ENCODE measurements around the gene ZNF280A.
A peak's percentile ranks its signal among the peaks of the same experiment; 100 is the strongest.

The ZNF280A gene

GRCh38 chr22:22520020-22520656, at the start of gene ZNF280A:
Gene ZNF280A (minus strand): TSS chr22:22520270. CDS start chr22:22515630, 4,640 bp downstream.
- DNase-seq, result no peak

GRCh38 chr22:22569218-22569617, 49.1 kb upstream of the ZNF280A start:
- no peak for DNase-seq

GRCh38 chr22:22565981-22566380, 45.9 kb upstream of the ZNF280A start:
- no peak for DNase-seq

- DNase-seq, result peak; percentile 49
Measured at GRCh38 chr22:22558972-22559603, 39.0 kb upstream of the ZNF280A start, which contains the start of gene PRAME. Gene PRAME (minus strand): TSS chr22:22559265. CDS start chr22:22556832, 2,433 bp downstream.

- no peak for DNase-seq
Measured at GRCh38 chr22:22558071-22558971, 38.3 kb upstream of the ZNF280A start.

GRCh38 chr22:22556995-22557925, 37.2 kb upstream of the ZNF280A start:
- no peak for DNase-seq

GRCh38 chr22:22556578-22556977, 36.5 kb upstream of the ZNF280A start:
- DNase-seq, result no peak

GRCh38 chr22:22555596-22555995, 35.5 kb upstream of the ZNF280A start:
- DNase-seq, result no peak

- DNase-seq, result no peak
Measured at GRCh38 chr22:22554587-22555284, 34.7 kb upstream of the ZNF280A start.

- no peak for DNase-seq
Measured at GRCh38 chr22:22553735-22554586, 33.9 kb upstream of the ZNF280A start.

GRCh38 chr22:22553141-22553540, 33.1 kb upstream of the ZNF280A start:
- DNase-seq, result no peak

GRCh38 chr22:22552630-22553029, 32.6 kb upstream of the ZNF280A start:
- no peak for DNase-seq

- DNase-seq, result no peak
Measured at GRCh38 chr22:22550789-22551434, 30.8 kb upstream of the ZNF280A start.

- DNase-seq, result no peak
Measured at GRCh38 chr22:22548910-22549309, 28.8 kb upstream of the ZNF280A start.

- DNase-seq, result no peak
Measured at GRCh38 chr22:22548317-22548716, 28.2 kb upstream of the ZNF280A start.

GRCh38 chr22:22547692-22548300, 27.7 kb upstream of the ZNF280A start:
- DNase-seq, result no peak

GRCh38 chr22:22547226-22547625, 27.2 kb upstream of the ZNF280A start:
- no peak for DNase-seq

- no peak for DNase-seq
Measured at GRCh38 chr22:22546490-22546889, 26.4 kb upstream of the ZNF280A start.

GRCh38 chr22:22545084-22545483, 25.0 kb upstream of the ZNF280A start:
- DNase-seq, result no peak

Measured in COR-L47 (cell line).